Stimulated activated CD8-positive, alpha-beta memory T cell treated with anti-CD3 and anti-CD28 coated beads, Interleukin-2, amount 100 ng/mL, for 1 hour (primary cell): ENCODE measurements around the gene DEPDC1.

Experiments used
- DNase-seq, 2 donors: peaks; one replicate each; pipeline ENCODE4 v3.0.0-alpha.2; 2020; ENCODE audit warnings: low read depth in 2 of 2

The DEPDC1 gene

DNA sequence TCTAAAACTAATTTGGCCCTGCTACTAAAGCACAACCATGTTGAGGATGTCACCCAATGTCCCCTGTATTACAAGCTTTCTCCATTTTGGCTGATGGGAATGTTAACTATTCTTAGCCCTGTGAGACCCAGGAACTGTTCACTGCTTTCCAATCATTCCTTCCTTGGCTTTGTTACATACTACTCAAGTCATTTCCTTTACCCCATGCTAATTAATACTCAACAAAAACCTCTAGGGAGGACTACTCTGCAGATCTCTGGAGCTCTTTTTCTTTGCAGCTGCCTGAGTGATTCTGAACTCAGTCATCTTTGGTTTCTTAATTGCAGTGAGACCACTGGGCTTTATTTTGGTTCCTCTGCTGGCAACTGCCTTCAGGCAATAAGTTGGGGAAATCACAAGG, 23.8 kb downstream of the DEPDC1 start:
- DNase-seq = no peak

DNA sequence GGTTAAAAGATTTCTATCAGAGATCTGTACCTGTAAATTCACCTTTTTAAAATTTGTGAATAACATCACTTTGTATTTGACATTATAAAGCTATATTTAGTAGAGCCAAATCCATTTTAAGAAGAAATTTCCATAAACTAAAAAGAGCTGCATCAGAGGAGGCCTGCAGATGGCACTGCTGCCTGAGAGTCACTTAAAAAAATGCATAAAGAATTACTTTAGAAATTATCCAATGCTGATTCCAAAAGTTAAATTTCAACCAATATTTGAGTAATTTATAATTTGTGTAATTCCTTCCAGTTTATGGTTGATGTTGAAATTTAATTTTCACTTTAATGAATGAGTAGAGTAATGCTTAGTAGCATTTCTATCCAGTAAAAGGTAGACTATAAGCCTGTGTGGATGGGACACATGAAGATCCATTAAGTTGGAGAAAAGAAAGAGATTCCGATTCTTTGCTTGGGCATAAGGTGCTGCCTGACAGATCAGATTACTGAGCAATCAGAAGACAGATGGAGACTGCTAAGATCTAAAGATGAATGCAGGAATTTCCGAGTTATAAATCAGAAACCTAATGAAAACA, 26.4 kb downstream of the DEPDC1 start:
- no peak for DNase-seq

DNA sequence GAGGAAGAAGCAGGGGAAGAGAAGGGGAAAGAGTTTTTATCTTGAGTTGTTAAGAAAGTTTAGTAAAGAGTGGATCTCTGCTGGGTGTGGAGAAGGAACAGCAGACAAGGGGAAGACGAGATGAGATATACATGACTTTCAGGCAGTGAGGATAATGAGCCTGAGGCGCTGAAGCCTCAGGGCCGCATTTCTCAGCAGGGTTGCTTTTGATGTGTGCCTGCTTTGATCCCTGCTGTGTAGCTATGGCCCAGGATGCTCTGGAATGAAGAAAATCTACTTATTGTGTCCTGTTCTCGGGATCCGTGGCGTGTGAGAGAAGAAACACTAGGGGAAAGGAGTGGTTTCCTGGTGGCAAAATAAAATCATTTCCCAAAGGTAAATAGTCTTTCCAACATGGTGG, 32.0 kb downstream of the DEPDC1 start:
- DNase-seq = no peak

DNA sequence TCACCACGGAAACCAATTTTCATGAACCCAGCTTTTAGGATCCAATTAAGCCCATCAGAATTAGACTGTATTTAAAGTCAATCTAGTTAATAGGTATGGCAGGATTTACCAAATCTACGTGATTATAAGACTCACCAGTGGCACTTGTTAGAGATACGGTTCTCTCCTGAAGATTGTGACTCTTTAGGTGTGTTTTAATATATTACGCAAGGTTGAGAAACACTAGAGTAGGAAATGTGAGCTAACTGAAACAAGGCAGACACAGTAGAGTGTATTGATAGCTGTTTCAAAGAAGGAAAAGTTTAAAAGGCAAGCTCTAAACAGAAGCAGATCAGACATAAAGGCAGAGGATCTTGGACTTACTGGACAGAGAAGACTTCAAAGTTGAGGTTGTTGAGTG, 35.9 kb downstream of the DEPDC1 start:
- no peak for DNase-seq

DNA sequence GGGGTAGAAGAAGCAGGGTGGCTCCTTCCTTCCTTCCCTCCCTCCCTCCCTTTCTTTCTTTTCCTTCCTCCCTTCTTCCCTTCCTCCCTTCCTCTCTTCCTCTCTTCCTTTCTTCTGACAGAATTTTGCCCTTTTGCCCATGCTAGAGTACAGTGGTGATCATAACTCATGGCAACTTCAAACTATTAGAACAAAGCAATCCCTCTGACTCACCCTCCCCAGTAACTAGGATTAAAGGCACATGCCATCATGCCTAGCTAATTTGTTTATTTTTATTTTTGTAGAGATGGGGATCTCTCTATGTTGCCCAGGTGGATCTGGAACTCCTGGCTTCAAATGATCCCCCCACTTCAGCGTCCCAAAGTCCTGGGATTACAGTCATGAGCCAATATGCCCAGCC, 37.1 kb downstream of the DEPDC1 start:
- DNase-seq = no peak

DNA sequence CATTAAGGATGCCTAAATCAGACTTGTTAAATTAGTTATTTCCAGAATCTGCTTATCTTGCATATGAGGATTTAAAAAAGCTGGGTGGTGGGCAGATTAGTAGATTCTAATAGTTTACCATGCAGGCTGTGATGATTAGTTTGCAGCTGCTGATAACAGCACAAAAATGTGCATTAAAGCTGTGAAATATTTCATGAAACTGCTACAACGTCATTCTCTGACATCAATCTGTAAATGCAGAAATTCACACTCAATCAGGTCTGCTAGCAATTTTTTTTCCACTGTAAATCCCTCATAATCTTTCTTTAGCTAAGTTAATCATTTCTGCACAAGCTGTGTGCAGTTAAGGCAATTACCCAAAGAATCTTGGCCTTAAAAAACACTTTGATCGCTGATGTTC, 37.8 kb downstream of the DEPDC1 start:
- no peak for DNase-seq

DNA sequence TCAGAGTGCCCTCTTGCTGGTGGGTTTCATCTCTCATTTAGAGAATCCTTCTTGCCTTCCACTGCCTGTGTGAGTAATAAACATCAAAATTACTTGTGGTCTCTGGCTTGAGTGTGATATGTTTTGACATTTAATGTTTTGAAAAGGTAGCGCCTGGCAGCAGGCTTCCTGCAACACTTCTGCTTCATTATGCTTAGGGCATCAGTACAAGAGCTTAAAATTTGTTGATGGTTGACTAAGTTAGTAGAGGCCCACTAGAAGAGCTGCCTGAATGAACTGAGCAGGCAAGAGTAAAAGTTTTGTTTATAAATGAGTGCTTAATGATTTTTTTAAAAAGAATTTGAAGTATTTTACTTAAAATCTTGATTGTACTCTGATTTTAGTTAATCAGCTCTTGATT, 40.7 kb downstream of the DEPDC1 start:
- no peak for DNase-seq

DNA sequence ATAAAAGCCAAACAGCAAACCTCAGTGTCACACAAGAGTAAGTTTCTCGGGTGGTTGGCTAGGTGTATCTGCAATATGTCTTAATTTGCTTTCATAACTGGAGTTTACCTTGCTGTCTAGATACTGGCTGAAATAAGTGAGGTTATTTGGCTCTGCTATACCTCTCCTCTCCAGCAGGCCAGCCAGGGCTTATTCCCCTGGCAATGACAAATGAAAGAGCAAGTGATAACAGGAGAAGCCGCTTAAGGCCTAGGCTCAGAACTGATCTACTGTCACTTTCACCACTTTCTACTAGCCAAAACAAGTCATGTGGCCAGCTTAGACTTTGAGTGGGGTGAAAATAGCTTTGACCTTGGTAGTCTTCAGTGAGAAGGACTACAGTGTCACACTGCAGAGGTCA, 42.3 kb downstream of the DEPDC1 start:
- DNase-seq = no peak

DNA sequence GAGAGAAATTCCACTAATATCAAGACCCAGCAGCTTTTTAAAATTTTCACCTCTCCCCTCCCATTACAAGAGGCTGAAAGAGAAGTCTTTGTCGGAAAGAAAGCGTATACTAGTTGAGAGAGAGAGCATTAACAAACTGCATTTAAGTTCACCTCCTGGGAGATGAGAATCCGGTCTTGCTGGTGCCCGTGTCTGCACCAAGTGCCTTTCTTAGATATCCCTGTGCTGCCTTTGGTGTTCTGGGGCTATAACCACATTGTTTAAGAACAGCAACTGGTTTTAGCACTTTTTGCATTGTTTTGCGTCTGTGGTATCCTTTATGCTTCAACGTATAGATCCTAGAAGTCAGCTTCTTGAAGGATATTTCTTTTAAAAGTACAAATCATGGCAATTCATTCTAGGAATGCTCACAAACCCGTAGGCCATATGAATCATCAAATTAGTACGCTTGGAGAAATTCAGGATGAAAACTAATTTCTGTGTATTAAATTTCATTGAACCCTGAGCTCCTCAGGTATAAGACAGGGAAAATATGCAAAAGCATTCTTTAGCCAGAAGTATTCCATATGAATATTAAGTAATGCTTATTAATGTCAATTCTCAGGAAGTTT, 43.7 kb downstream of the DEPDC1 start:
- DNase-seq = no peak

DNA sequence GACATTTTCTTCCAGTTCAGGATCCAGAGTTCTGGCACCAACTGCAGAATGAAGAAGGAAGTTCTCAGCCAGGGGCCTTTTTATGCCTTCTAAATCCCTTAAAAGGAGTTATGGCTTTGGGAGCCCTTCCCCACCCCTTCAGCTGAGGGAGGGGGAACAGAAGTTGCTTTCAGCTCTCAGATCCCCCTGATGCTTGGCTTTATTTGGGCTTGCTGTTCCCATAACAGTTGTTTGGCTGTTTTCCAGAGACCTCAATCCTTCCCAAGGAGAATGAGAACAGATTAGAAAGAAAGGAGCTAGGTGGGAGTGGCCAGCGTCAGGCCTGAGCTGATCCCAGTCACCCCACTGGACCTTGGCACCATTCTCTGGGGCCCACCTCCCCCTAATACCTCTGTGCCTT, 47.0 kb downstream of the DEPDC1 start, which contains the start of gene RPE65:
Gene RPE65 (minus strand): TSS at position 54 of the 400 bp plus-strand sequence. CDS start 49 bp downstream, at position 5.
- no peak for DNase-seq

DNA sequence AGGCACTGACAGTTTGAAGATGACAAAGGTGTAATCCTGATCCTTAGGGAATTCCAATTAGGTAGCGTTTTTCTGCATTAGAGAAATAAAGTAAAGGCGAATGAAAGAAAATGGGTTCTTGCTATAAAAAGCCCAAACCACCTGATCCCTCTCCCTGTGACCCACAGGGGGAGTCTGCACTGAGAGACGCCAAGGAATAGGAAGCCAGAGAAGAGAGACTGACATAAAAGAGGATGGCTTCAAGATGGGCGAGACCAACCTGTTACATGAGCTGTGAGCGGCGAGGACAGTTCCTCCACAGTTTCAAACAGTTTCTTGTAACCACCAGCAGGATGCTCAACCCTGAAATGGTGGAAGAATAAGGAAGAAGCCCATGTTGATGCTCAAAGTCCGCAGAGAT, 48.5 kb downstream of the DEPDC1 start:
- DNase-seq = no peak

DNA sequence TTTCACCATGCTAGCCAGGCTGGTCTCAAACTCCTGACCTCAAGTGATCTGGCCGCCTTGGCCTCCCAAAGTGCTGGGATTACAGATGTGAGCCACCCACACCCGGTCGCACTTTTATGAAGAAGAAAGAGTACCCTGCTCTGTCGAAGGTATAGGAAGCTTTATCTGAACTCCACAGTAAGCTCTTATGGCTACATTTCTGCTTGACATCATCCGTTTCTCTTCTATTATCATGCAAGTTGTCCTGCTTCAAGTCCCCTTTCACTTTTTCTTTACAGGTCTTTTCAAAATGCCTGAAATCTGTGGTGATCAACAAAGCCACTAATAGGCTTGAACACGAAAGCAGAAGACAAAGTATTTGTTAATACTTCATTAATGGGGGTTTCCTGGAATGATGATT, 51.2 kb downstream of the DEPDC1 start:
- no peak for DNase-seq

DNA sequence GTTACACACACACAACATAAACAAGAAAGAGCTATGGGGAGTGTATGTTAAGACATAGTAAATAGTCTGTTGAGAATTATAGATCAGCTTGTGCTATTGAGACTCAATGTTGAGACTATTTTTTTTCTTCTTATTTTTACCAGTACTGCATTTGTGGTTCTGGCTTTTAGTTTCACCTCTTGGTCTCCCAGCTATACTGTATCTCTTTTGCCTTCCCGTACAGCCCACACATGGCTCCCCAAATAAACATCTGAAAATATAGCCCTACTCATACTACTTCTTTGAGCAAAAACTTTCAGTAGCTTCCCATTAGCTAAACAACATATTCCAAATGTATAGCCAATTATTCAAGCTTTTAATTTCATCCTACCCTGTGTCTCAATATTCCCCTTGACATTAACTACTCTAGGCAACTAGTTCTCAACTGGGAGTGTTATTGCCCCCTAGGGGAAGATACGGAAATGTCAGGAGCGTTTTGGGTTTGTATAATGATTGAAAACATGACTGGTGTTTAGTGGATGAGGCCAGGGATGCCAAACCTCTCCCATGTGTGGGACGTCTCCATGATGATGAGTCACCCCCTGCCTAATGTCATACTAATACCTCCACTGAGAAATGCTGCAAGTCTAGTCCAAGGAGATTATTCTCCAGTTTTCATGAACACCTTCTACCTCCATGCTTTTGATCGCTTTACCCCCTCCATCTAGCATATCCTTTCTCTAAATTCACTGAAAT, 53.9 kb downstream of the DEPDC1 start:
- no peak for DNase-seq

DNA sequence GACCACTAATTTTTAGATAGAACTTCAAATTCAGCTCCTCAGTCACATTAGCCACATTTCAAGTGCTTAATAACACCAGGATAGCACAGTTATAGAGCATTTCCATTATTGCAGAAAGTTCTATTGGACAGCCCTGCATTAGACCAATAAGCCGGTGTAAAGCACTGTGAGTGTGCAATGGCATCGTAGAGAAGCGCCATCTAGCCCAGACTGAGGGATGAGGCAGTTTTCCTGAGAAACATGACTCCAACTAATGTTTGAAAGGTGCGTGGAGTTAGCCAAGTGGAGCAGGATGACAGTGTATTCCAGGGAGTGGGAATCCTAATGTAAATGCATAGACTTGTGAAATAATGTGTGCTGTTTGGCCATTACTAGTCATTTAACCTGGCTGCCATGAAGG, 54.9 kb downstream of the DEPDC1 start:
- DNase-seq = no peak

DNA sequence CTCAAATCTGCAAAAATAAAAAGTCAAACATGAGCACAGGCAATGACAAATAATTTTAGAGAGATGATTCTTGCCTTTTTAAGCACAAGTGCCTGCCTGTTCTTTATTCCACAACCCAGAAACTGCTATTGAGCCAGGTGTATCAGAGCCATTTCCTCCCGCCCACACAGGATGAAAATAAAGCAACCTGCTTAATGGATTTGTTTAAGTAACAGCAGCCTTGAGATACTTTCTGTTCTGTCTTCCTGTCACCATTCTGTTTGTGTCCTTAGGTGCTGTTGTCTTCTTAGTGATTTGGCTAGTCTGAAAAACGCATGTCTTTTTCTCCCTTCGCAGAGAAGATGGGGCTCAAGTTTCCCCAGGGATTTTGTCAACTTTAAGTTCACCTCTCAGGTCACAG, 58.6 kb downstream of the DEPDC1 start:
- no peak for DNase-seq

DNA sequence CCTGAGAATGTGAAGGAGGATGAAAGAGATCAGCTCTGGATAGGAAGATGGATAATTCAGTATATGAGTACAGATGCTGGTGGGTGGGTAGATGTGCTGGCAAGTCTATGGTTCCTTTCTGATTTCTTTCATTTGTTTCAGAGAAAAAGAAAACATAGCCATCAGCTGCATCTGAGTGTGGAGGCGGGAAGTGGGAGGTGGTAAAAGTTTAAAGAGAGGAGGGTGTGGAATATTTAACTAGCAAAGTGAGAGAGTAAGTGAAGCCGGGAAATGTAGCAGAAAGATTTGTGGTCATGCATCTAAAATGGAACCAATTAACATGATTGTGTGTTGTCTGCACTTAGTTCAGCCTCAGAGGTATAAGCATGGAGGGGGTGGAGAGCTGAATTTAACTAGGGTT, 63.5 kb downstream of the DEPDC1 start:
- no peak for DNase-seq

DNA sequence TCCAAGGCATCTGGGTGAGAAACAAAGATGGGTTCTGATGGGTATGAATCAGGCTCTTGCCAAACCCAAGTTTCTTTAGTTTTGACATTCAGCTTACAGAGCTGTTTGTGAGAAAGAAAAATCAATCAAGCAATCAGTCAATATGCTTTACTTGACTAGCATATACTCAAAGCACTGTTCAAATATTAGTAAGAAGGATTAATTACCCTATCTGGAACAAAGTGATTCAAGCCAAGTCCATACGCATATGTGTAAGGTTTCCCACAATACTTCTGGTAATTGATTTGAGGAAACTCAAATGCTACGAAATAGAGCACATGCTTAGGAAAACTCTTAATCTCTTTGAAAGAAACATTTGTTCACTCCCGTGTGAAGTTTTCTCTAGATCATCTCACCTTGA, 65.8 kb downstream of the DEPDC1 start:
- no peak for DNase-seq

DNA sequence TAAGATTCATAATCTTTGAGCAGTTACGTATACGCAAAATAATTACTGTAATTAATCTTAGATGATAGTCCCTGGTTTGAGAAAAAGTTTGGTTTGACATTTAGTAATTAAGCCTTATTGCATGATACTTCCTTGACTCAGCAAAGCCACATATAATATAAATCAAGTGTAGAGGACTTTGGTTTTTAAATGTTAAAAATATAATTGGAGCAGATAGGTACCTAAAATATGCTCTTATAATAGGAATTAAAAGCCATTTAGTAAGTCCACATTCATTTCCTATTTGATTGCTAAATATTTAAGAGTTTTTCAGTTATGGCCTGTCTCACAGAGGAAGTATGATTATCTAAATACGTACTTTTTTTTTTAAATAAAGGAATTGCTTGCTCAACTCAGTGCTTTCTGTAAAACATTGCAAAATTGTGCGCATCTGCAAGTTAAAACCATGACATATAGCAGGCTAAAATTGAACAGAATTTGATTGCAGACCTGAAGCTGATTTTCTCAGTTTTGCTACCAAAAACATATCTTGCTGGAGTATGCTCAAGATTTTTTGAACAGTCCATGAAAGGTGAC, 67.6 kb downstream of the DEPDC1 start:
- DNase-seq = no peak

DNA sequence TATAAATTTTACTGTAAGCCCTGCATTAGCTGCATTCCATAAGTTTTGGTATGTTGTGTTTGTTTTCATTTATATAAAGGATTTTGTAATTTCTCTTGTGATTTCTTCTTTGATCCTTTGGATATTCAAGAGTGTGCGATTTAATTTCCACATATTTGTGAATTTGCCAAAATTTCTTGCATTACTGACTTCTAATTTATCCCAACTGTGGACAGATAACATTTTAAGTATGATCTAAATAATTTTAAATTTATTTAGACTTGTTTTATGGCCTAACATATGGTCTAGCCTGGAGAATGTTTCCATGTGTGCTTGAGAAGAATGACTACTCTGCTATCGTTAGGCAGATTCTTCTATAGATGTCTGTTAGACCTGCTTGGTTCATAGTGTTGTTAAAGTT, 70.3 kb downstream of the DEPDC1 start:
- DNase-seq = no peak
